HepG2 (cell line): ENCODE data around the gene ADAM15. TPM values are rescaled to one million over a fixed set of nuclear protein-coding genes. Genes with fewer than 3 reads are reported as not detected.

Source experiments
- ATAC-seq: fragments of 200-7000 bp; cut with Tn5 transposase; 3 replicates; pipeline ENCODE4 v1.9.1; 2020; ENCODE audit warnings: mild to moderate bottlenecking, moderate library complexity
- BruUV-seq: library from RNA; stranded (reverse); fragments of 400-500 nt; replicated peaks from 2 replicates; lab custom pipeline; 2021; lab: Mats Ljungman, UMichigan
- CTCF ChIA-PET: fragments of 300-600 bp; formaldehyde crosslinking; extraction: SDS; loops from one replicate; lab custom pipeline; 2021; ENCODE audit warnings: low total read pairs, inconsistent platforms, low intra/inter-chr PET ratio; lab: Yijun Ruan, JAX
- POLR2A ChIA-PET: fragments of 350-600 bp; sonication (Branson Sonifier 250); formaldehyde crosslinking; loops from one replicate; lab custom pipeline; 2020; ENCODE audit warnings: antibody characterized with exemption, inconsistent platforms; lab: Yijun Ruan, JAX
- DNase-seq: peaks from one replicate; pipeline ENCODE4 v3.0.0-alpha.2; 2015; ENCODE audit warnings: low spot score
- FAIRE-seq: peaks from 3 replicates; lab custom pipeline; 2011; peaks lifted over from hg19 to GRCh38; lab: Jason Lieb, UNC
- H2AFZ ChIP-seq: one replicate; pipeline ENCODE4 v1.6.1; 2011; ENCODE audit warnings: low read length, inconsistent platforms
- H3K27ac ChIP-seq: fragments of 300-600 bp; 3 replicates; pipeline ENCODE4 v1.8.0; 2011; ENCODE audit warnings: mixed run types, mild to moderate bottlenecking, mixed read lengths, low read length, inconsistent platforms; ENCODE audit not compliant: insufficient read depth; ENCODE audit errors: extremely low read length
- H3K27me3 ChIP-seq, 2 experiments: fragments of 200-600 bp in 1 of 2; 2 replicates in 1 of 2; 3 replicates in 1 of 2; pipeline versions ENCODE4 v1.6.0 to v1.8.0; 2011; ENCODE audit warnings: low read length in 2 of 2, mild to moderate bottlenecking in 2 of 2, moderate library complexity in 2 of 2, inconsistent platforms in 1 of 2; ENCODE audit not compliant: insufficient read depth in 2 of 2, control insufficient read depth in 1 of 2
- H3K36me3 ChIP-seq, 2 experiments: fragments of 200-600 bp in 1 of 2; replicated peaks in 1 of 2; 2 replicates in 1 of 2; 3 replicates in 1 of 2; pipeline versions ENCODE4 v1.5.1 to v1.8.0; 2011; ENCODE audit warnings: low read length in 2 of 2, inconsistent platforms in 1 of 2; ENCODE audit not compliant: insufficient read depth in 2 of 2, control insufficient read depth in 1 of 2
- H3K4me1 ChIP-seq: 2 replicates; pipeline ENCODE4 v1.5.1; 2012; ENCODE audit warnings: low read length, inconsistent platforms; ENCODE audit not compliant: insufficient read depth
- H3K4me2 ChIP-seq: 2 replicates; pipeline ENCODE4 v1.6.0; 2011; ENCODE audit warnings: low read depth, low read length, inconsistent platforms
- H3K4me3 ChIP-seq, 3 experiments: fragments of 200-600 bp in 1 of 3; sonication (generic), shearing (Covaris generic) in 1 of 3; replicated peaks in 1 of 3; 2 replicates each; pipeline ENCODE4 v1.5.1; 2011 to 2016; ENCODE audit warnings: low read length in 3 of 3, inconsistent platforms in 2 of 3, low read depth in 2 of 3, mild to moderate bottlenecking in 2 of 3, control low read depth in 1 of 3, mixed read lengths in 1 of 3; ENCODE audit not compliant: insufficient read depth in 1 of 3
- H3K79me2 ChIP-seq: one replicate; pipeline ENCODE4 v1.6.1; 2011; ENCODE audit warnings: low read length, inconsistent platforms; ENCODE audit not compliant: insufficient read depth
- H3K9ac ChIP-seq: 2 replicates; pipeline ENCODE4 v1.6.0; 2011; ENCODE audit warnings: mild to moderate bottlenecking, low read depth, low read length, inconsistent platforms; ENCODE audit not compliant: insufficient read depth
- H3K9me3 ChIP-seq: 2 replicates; pipeline ENCODE4 v1.5.1; 2012; ENCODE audit warnings: mild to moderate bottlenecking, low read length
- H4K20me1 ChIP-seq: 2 replicates; pipeline ENCODE4 v1.6.0; 2011; ENCODE audit warnings: inconsistent platforms, mild to moderate bottlenecking, low read length, moderate library complexity; ENCODE audit not compliant: insufficient read depth
- AKAP8 ChIP-seq: sonication (generic); formaldehyde crosslinking; IDR thresholded peaks from 2 replicates; pipeline ENCODE4 v1.5.1; 2020; ENCODE audit warnings: mild to moderate bottlenecking, missing genetic modification reagents
- CCDC6 ChIP-seq: sonication (generic); formaldehyde crosslinking; IDR thresholded peaks from 2 replicates; pipeline ENCODE4 v1.8.1; 2022; ENCODE audit warnings: mild to moderate bottlenecking, missing genetic modification reagents, moderate library complexity
- HOXA3 ChIP-seq: sonication (generic); formaldehyde crosslinking; IDR thresholded peaks from 2 replicates; pipeline ENCODE4 v1.5.0; 2020; ENCODE audit warnings: missing genetic modification reagents
- HOXA5 ChIP-seq: sonication (generic); formaldehyde crosslinking; IDR thresholded peaks from 2 replicates; pipeline ENCODE4 v1.4.0; 2020; ENCODE audit warnings: missing genetic modification reagents
- KDM2A ChIP-seq: sonication (generic); formaldehyde crosslinking; IDR thresholded peaks from 2 replicates; pipeline ENCODE4 v1.4.0; 2020; ENCODE audit warnings: low read depth, missing genetic modification reagents, borderline replicate concordance
- NFKB2 ChIP-seq: sonication (generic); formaldehyde crosslinking; IDR thresholded peaks from 2 replicates; pipeline ENCODE4 v1.4.0; 2020; ENCODE audit warnings: missing genetic modification reagents, borderline replicate concordance
- PHF8 ChIP-seq: sonication (generic); formaldehyde crosslinking; IDR thresholded peaks from 2 replicates; pipeline ENCODE4 v1.5.0; 2020; ENCODE audit warnings: missing genetic modification reagents
- POLR2G ChIP-seq: fragments of 200-400 bp; formaldehyde crosslinking; IDR thresholded peaks from 2 replicates; pipeline ENCODE4 v1.6.1; 2018; ENCODE audit warnings: mild to moderate bottlenecking, low read depth, low read length, moderate library complexity
- SALL2 ChIP-seq: sonication (generic); formaldehyde crosslinking; IDR thresholded peaks from 2 replicates; pipeline ENCODE4 v1.8.1; 2023; ENCODE audit warnings: mild to moderate bottlenecking, missing genetic modification reagents, inconsistent platforms
- SMYD3 ChIP-seq: sonication (generic); formaldehyde crosslinking; IDR thresholded peaks from 2 replicates; pipeline ENCODE4 v1.8.1; 2023; ENCODE audit warnings: mild to moderate bottlenecking, missing genetic modification reagents
- TAF1 ChIP-seq: sonication (generic); formaldehyde crosslinking; IDR thresholded peaks from 2 replicates; pipeline ENCODE4 v1.4.0; 2020; ENCODE audit warnings: missing genetic modification reagents
- U2AF1 ChIP-seq: fragments of 200-400 bp; formaldehyde crosslinking; optimal IDR thresholded peaks from 2 replicates; pipeline ENCODE3; 2017; ENCODE audit warnings: mild to moderate bottlenecking, low read depth, low read length
- ZBTB1 ChIP-seq: sonication (generic); formaldehyde crosslinking; IDR thresholded peaks from 2 replicates; pipeline ENCODE4 v1.4.0; 2020; ENCODE audit warnings: missing genetic modification reagents, borderline replicate concordance
- ZBTB7B ChIP-seq: sonication (generic); formaldehyde crosslinking; IDR thresholded peaks from 2 replicates; pipeline ENCODE4 v1.4.0; 2020; ENCODE audit warnings: missing genetic modification reagents
- ZNF570 ChIP-seq: sonication (generic); formaldehyde crosslinking; IDR thresholded peaks from 2 replicates; pipeline ENCODE4 v1.4.0; 2020; ENCODE audit warnings: mild to moderate bottlenecking, missing genetic modification reagents, borderline replicate concordance
- ZNF607 ChIP-seq: sonication (generic); formaldehyde crosslinking; IDR thresholded peaks from 2 replicates; pipeline ENCODE4 v1.5.1; 2020; ENCODE audit warnings: missing genetic modification reagents, mild to moderate bottlenecking, borderline replicate concordance
- ZNF761 ChIP-seq: sonication (generic); formaldehyde crosslinking; conservative IDR thresholded peaks from 2 replicates; pipeline ENCODE4 v1.4.0; 2020; ENCODE audit warnings: mild to moderate bottlenecking, missing genetic modification reagents
- WGBS: methylation state at CpG from one replicate; pipeline ENCODE4 v1.1.6; 2017; ENCODE audit warnings: low lambda C conversion rate; 5-methylcytosine and 5-hydroxymethylcytosine counted together
- in situ Hi-C: cut with HindIII; loops from 2 replicates; pipeline ENCODE4 v1.10.0; 2017; ENCODE audit warnings: low pct_unique_long_range_greater_than_20kb; ENCODE audit not compliant: extremely low pct_ligation_motif_present
- intact Hi-C: fragments of 100-400 bp; cut with micrococcal nuclease; formaldehyde crosslinking; loops from one replicate; pipeline ENCODE4 v1.10.0; 2022; ENCODE audit not compliant: unreplicated experiment
- polyA plus RNA-seq, 8 experiments: library from polyadenylated mRNA; depleted of rRNA in 3 of 8; stranded (reverse) in 7 of 8; unstranded in 1 of 8; fragments of >200 nt; fragmentation: Illumina TruSeq in 4 of 8; extraction: Trizol in 4 of 8; gene quantifications; 2 replicates each; pipeline versions ENCODE4 v1.2.1 to v1.2.3, GENCODE V29; 2011 to 2016; ENCODE audit warnings: low read depth in 4 of 8, missing spikeins in 1 of 8, mixed read lengths in 1 of 8; ENCODE audit not compliant: insufficient read depth in 1 of 8
- total RNA-seq, 5 experiments: library from RNA; depleted of rRNA; stranded (reverse); fragments of >200 nt; fragmentation: Illumina TruSeq; extraction: Trizol; gene quantifications; 2 replicates each; pipeline ENCODE4 v1.2.3, GENCODE V29; 2016; ENCODE audit warnings: low read depth in 1 of 5
- TF ChIP-seq, protein P1 (sequence below): sonication (generic); formaldehyde crosslinking; IDR thresholded peaks from 2 replicates; pipeline ENCODE4 v1.5.1; 2020; ENCODE audit warnings: mild to moderate bottlenecking, missing genetic modification reagents
- TF ChIP-seq, protein P2 (sequence below): sonication (generic); formaldehyde crosslinking; IDR thresholded peaks from 2 replicates; pipeline ENCODE4 v1.5.0; 2020; ENCODE audit warnings: mild to moderate bottlenecking, missing genetic modification reagents

Gene ADAM15
- total and polyA plus RNA-seq, 2 of the 13 experiments (the other 11 are each of a cell fraction or from before 2014, with no cell fraction given) = 17.9 to 25.6 TPM

DNA sequence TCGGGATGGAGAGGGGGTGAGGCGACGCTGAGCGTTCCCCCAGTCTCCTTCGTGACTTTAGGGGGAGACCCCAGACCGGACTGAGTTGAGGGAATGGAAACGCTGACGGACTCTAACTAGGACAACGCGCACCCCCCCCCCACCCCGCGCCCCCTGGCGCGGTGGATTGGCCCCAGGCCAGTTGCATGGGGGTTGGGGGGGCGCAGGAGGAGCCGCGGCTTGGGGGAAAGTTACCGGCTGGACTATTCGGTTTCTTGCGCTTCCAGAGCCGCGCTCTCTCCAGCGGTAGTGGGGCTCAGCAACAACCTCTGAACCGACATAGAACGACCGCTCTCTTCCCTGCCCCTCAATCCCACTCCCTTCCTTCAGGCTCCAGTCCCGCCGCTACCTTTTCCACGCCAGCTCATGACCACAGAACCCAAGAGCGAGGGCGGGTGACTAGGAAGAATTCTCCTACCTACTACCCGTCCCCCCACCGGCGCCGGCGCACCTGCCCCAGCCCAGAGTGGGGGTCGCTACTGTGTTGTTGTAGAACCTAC, 47.8 kb upstream of the ADAM15 start:
- H3K9ac ChIP-seq = peak overlapping the region; percentile 95
- in situ Hi-C loops (no loop called here), intact Hi-C loops (loop anchor here (5.0 kb wide), 1 partner anchor 446 kb away; the partner anchor contains the start of gene UBE2Q1)
- ChIA-PET POLR2A (interaction anchor here (0.6 to 6.7 kb wide), 9 partner anchors 11 to 223 kb away, joined by 3 to 90 read pairs (median 4); partner anchors contain the start of genes PMVK and SLC50A1), CTCF (interaction anchor here (1.6 to 6.8 kb wide), 2 partner anchors 14 kb away, joined by 5 to 54 read pairs; no protein-coding TSS in a partner anchor)
- H3K36me3 ChIP-seq = no peaks in the 10 kb centered on the region; a peak in 1 of 5 replicates
- H3K9me3 ChIP-seq = no peaks in the 10 kb centered on the region
- DNase-seq = no peak
- peaks cover 39% of the 10 kb centered on the region for H3K79me2 ChIP-seq
- no peaks in the 10 kb centered on the region; a peak in 1 of 5 replicates for H3K27me3 ChIP-seq
- peak overlapping the region; percentile 86 to 98 (median 98) for H3K4me3 ChIP-seq
- no peak for ATAC-seq
- no peak for FAIRE-seq
- no peak overlapping the region for H2AFZ ChIP-seq
- H3K4me1 ChIP-seq = peaks cover 57% of the 10 kb centered on the region
- H3K27ac ChIP-seq = peak overlapping the region; percentile 97
- peak overlapping the region; percentile 89 for H3K4me2 ChIP-seq
- WGBS = 0% methylated on average over 15 of the region's 37 CpGs
- H4K20me1 ChIP-seq = peaks cover 4% of the 10 kb centered on the region; the same call in 1 of the 2 replicates
- TSS peak; percentile 49 for BruUV-seq
- TF ChIP-seq SALL2 (CRISPR knock-in tag) = no peak; the same call in 1 of the 2 replicates
- 0 out of 2 replicates have a peak, but pooled peaks have one; percentile 40 for TF ChIP-seq AKAP8 (CRISPR knock-in tag)
- TF ChIP-seq, protein P1, sequence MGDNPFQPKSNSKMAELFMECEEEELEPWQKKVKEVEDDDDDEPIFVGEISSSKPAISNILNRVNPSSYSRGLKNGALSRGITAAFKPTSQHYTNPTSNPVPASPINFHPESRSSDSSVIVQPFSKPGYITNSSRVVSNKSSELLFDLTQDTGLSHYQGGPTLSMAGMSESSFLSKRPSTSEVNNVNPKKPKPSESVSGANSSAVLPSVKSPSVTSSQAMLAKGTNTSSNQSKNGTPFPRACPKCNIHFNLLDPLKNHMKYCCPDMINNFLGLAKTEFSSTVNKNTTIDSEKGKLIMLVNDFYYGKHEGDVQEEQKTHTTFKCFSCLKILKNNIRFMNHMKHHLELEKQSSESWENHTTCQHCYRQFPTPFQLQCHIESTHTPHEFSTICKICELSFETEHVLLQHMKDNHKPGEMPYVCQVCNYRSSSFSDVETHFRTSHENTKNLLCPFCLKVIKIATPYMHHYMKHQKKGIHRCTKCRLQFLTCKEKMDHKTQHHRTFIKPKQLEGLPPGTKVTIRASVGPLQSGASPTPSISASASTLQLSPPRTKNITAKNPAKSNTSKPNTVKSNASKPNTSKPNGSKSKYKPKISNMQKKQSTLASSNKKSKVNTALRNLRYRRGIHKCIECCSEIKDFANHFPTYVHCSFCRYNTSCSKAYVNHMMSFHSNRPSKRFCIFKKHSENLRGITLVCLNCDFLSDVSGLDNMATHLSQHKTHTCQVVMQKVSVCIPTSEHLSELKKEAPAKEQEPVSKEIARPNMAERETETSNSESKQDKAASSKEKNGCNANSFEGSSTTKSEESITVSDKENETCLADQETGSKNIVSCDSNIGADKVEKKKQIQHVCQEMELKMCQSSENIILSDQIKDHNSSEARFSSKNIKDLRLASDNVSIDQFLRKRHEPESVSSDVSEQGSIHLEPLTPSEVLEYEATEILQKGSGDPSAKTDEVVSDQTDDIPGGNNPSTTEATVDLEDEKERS (CRISPR knock-in tag) = peak; percentile 26; the same call in 1 of the 2 replicates
- peak; percentile 55; the same call in 1 of the 2 replicates for TF ChIP-seq CCDC6 (CRISPR knock-in tag)
- no peak for TF ChIP-seq ZNF607 (CRISPR knock-in tag)
- peak; percentile 2; the same call in 1 of the 2 replicates for TF ChIP-seq HOXA5 (CRISPR knock-in tag)
- TF ChIP-seq ZBTB7B (CRISPR knock-in tag) = no peak; the same call in 1 of the 2 replicates
- peak; percentile 46 for TF ChIP-seq U2AF1
- TF ChIP-seq SMYD3 (CRISPR knock-in tag) = peak; percentile 49; the same call in 1 of the 2 replicates
- TF ChIP-seq POLR2G = peak; percentile 57
- TF ChIP-seq ZNF761 (CRISPR knock-in tag) = no peak
- 0 out of 2 replicates have a peak, but pooled peaks have one; percentile 11 for TF ChIP-seq HOXA3 (CRISPR knock-in tag)
- peak; percentile 15; the same call in 1 of the 2 replicates for TF ChIP-seq KDM2A (CRISPR knock-in tag)
- TF ChIP-seq NFKB2 = no peak
- TF ChIP-seq, protein P2, sequence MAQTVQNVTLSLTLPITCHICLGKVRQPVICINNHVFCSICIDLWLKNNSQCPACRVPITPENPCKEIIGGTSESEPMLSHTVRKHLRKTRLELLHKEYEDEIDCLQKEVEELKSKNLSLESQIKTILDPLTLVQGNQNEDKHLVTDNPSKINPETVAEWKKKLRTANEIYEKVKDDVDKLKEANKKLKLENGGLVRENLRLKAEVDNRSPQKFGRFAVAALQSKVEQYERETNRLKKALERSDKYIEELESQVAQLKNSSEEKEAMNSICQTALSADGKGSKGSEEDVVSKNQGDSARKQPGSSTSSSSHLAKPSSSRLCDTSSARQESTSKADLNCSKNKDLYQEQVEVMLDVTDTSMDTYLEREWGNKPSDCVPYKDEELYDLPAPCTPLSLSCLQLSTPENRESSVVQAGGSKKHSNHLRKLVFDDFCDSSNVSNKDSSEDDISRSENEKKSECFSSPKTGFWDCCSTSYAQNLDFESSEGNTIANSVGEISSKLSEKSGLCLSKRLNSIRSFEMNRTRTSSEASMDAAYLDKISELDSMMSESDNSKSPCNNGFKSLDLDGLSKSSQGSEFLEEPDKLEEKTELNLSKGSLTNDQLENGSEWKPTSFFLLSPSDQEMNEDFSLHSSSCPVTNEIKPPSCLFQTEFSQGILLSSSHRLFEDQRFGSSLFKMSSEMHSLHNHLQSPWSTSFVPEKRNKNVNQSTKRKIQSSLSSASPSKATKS = 0 out of 2 replicates have a peak, but pooled peaks have one; percentile 65
- TF ChIP-seq TAF1 (CRISPR knock-in tag) = peak; percentile 57
- TF ChIP-seq ZNF570 (CRISPR knock-in tag) = no peak
- TF ChIP-seq ZBTB1 (CRISPR knock-in tag) = no peak
- peak; percentile 51 for TF ChIP-seq PHF8 (CRISPR knock-in tag)
